MV-4-11 (cell line): ENCODE results near the gene CASP4.
"Not testable (repeated sequence)": the region's sequence is repeated elsewhere in the genome, so short reads cannot be mapped to it uniquely, and the experiment has no call there.

Experiments used
- DNase-seq: peaks from one replicate; lab custom pipeline; 2025; lab: John Stamatoyannopoulos, UW

CASP4 gene

GRCh38 chr11:104956528-104956927, 11.8 kb downstream of the CASP4 start:
- no peak for DNase-seq

DNA sequence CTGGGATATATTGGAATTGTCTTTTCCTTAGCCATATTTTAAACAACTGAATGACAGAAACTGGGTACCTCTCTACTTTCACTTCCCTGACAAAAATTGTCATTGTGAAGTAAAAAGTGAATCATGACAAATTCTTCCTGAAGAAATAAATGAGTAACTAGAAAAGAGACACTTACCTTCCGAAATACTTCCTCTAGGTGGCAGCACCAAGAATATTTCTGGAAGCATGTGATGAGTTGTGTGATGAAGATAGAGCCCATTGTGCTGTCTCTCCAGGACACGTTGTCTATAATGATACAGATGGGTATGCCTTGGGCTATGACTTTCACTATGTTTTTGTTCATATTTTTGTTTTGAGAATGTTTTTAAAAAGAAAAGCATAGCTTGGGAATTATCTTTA, 21.5 kb downstream of the CASP4 start:
- peak; percentile 76 for DNase-seq

DNA sequence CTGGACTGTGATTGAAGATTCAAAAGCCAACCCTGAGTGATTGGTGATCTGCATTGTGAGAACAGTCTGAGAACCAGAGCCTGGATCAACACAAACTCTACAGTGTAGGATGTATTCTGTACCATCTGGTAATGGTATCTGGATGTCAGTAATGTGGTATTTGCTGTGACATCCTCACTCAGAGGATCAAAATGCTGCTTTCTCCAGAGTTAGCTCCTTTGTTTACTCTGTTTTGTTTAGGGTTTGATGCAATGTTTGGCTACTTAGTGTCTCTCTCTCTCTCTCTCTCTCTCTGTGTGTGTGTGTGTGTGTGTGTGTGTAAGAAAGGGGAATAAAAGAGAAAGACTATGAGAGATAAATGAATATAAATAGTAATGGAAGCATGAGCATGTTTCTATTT, 24.3 kb downstream of the CASP4 start:
- no peak for DNase-seq

GRCh38 chr11:104943561-104943960, 24.8 kb downstream of the CASP4 start:
- DNase-seq = no peak

GRCh38 chr11:104934594-104934993, 33.8 kb downstream of the CASP4 start:
- DNase-seq = peak; percentile 43

DNA sequence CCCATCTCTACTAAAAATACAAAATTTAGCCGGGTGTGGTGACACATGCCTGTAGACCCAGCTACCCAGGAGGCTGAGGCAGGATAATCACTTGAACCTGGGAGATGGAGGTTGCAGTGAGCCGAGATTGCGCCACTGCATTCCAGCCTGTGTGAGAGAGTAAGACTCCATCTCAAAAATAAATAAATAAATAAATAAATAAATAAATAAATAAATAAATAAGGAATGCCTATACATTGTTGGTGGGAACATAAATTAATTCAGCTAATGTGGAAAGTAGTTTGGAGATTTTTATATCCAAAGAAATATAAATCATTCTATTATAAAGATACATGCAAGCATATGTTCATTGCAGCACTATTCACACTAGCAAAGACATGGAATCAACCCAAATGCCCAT, 34.3 kb downstream of the CASP4 start:
- not testable (repeated sequence) for DNase-seq

GRCh38 chr11:104928811-104929210, 39.6 kb downstream of the CASP4 start:
- DNase-seq = no peak

GRCh38 chr11:104926771-104927611, 41.4 kb downstream of the CASP4 start:
- no peak for DNase-seq

- no peak for DNase-seq
These were observed 42.5 kb downstream of the CASP4 start for GRCh38 chr11:104925850-104926249.

DNA sequence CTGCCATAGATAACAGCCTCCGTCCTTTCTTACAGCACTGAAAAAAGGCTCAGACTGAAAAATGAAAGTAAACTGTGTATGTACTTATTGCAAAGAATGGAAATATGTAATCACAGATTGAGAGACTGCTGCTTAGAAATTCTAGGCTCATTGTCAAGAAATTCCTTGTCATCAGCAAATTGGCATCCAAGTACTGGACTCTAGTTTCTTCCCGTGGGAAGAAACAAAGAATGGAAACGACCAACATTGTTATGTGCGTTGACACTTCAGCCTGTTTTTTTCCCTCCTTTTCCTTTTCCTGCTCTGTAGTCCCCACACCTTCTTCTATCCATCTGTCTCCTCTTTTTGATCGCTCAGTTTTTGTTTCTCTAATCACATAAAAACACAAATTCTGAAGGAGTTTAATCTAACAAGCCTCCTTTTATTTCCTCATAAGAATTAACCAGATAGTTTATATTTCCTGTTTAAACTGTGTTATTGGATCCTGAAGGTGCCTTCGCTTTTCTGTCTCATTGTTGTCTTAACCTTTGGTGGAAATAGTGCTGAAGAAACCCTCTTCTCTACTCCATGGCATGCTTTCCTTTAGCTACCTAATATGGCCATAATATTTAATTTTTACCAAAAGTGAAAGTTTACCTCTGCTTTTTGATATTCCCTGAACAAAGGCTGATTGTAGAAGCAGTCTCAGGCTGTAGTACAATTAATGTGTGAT, 50.1 kb downstream of the CASP4 start:
- no peak for DNase-seq

DNA sequence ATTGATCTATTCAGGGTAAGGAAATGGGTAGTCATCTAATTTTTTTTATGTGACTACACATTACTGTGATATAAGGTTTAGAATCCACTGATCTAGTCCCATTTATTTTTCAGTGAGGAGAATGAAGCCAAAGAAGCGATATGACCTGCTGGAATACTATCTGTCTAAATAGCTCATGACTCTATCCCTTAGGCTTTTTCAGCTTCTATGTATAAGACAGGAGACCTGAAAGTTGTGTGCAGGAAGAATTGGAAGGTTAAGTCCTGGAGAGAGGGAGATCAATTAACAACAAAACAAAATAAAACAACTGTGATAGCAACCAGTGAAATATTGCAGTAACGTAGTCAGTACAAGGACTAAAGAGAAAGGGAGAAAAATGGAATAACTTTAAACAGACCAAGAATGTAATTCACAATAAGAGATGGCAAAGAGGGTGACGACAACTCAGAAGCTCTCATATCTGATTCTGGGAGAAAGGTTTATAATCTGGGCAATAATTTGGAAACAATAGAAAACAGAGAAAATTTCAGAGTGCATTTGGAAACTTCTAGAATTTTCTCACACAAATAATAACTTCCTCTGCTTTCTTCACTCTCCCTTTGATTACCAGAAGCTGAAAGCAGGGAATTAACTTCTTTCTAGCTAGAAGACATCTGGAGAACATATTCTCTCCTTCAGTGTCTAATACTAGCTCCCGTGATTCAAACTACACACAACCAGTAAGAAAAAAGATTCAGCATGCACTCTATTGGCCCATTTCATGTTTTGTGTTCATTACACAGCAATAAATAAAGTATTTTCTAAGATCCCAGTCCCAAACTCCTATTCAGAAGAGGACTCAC, 50.9 kb downstream of the CASP4 start:
- DNase-seq = no peak

- no peak for DNase-seq
These were observed 51.9 kb downstream of the CASP4 start for GRCh38 chr11:104916442-104916841.

DNA sequence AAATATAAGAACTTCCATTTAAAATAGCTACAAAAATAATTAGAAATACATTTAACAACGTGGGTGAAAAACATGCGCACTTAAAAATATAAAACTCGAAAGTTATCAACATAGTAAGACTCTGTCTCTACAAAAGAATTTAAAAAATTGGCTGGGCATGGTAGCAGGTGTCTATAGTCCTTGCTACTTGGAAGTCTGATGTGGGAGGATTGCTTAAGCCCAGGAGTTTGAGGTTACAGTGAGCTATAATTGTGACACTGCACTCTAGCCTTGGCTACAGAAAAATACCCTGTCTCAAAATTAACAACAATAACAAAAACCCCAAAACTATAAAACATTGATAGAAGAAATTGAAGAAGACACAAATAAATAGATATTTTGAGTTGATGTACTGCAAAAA, 56.3 kb downstream of the CASP4 start:
- no peak for DNase-seq

DNA sequence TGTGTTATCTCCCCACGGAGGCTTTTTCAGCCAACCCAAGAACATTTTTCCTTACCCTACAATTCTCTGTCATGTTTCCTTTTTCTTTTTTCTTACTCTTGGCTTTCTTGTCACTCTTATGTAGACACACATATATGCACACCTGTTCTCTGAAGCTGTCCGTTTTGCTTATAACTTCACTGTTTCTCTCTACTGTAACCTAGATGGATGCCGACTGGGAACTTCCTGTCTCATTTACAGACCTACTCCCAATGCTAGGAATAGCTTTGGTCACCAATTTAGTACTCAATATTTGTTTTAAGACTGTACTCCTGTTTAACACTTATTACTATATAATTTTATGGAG, 60.2 kb downstream of the CASP4 start:
- DNase-seq = no peak

DNA sequence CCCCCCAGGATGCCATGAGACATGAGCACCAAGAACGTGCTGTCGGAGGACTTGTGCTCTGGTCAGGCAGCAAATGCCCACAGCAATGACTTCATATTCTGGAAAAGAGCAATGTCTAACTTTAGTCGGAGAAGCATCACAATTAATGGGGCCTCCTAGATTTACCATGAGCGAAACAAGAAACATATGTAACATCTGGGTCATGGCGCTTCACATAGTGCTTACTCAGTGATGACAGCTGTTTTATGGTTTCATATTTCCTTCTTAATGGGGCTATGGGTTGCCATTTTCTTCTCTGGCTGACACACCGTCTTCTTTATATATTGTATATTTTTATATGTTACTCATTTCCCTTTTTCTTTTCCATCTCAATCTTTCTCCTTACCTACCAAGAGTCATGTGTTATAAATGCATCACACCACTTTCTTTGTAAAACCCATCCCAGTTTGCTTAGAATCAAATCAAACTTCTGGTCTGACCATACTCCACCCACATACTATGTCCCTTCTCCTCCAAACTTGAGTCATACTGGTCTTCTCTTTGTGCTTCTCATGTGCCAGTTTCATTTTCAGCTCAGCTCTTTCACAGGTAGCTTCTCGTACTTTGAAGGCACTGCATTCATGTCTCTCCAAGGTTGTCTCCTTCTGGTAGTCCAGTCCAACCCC, 60.7 kb downstream of the CASP4 start:
- no peak for DNase-seq

GRCh38 chr11:104905271-104905670, 63.1 kb downstream of the CASP4 start:
- DNase-seq = no peak

DNA sequence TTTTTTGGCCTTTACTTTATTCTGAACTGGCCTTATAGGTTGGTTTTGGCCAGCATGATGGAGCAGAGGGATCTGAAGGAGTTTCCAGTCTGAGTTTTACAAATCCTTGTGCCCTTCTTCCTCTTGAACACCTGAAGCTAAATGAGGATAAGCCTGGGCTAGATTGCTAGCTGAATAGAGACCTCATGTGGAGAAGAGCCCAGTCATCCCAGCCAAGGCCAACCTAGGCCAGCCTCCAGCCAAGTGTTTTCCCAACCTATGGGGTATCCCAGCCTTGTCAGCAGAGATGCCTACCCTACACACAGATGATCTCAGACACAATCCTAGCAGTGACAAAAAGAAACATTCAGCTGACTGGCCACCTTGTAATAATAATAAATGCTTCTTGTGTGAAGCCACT, 69.1 kb downstream of the CASP4 start:
- DNase-seq = no peak

DNA sequence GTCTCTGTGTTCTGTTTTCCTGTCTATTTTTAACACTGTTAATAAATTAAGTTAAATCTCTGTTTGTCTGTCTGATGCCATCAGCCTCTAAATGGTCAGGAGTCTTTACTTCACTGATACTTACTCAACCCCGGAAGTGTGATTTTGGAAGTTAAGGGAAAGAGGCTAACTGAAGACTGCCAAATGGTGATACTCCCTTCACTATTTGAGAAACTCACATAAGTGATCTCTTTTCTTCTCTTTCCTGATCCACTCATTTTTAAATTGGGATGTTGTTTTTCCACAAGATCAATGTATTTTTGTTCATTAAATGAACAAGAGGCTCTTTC, 69.7 kb downstream of the CASP4 start:
- DNase-seq = no peak

GRCh38 chr11:104897891-104898684, 70.3 kb downstream of the CASP4 start, which contains the start of gene CASP12:
Gene CASP12, minus strand, starts transcription at chr11:104898460.
- DNase-seq = no peak

- no peak for DNase-seq
These were observed 72.7 kb downstream of the CASP4 start for GRCh38 chr11:104895634-104896033.

DNA sequence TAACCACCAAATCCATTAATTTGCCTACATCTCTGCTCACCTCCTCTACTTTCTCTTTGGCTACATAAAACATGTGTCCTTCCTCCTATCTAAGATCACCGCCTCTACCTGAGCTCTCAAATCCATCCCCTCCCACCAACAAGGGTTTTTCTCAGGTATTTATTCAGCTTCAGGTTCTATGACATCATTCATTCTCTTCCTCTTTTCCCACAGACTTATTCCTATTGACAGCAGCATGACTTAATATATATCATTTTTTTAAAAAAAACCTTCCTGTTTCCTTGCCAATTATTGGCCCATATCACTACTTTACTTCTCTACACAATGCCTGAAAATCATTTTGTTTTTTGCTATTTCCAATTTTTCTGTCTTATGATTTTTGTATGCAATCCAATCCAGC, 74.5 kb downstream of the CASP4 start:
- no peak for DNase-seq
